Activated CD8-positive, alpha-beta memory T cell treated with anti-CD3 and anti-CD28 coated beads for 24 hours (primary cell): ENCODE measurements around the gene ENG.
"Not testable (repeated sequence)": the region's sequence is repeated elsewhere in the genome, so short reads cannot be mapped to it uniquely, and the experiment has no call there.

Experiments used
- DNase-seq: peaks from one replicate; pipeline ENCODE4 v3.0.0-alpha.2; 2020

Gene ENG

GRCh38 chr9:127854184-127854806 lies at the start of gene ENG:
TSS of gene ENG (minus strand) at chr9:127854658. CDS start at chr9:127854355, 303 bp downstream.
- peak; percentile 65 for DNase-seq

GRCh38 chr9:127903557-127904475 lies 49.4 kb upstream of the ENG start:
- DNase-seq, result peak; percentile 92

- DNase-seq, result peak; percentile 90
Measured at GRCh38 chr9:127899128-127899943, 44.9 kb upstream of the ENG start, which contains the start of gene ST6GALNAC6. TSS of gene ST6GALNAC6 (minus strand) at chr9:127899603. CDS start at chr9:127897981, 1,622 bp downstream.

GRCh38 chr9:127898433-127899127 lies 44.1 kb upstream of the ENG start:
- no peak for DNase-seq

- peak; percentile 75 for DNase-seq
Measured at GRCh38 chr9:127897193-127897692, 42.8 kb upstream of the ENG start.

- no peak for DNase-seq
Measured at GRCh38 chr9:127896395-127897192, 42.1 kb upstream of the ENG start.

- DNase-seq, result no peak
Measured at GRCh38 chr9:127895811-127896210, 41.4 kb upstream of the ENG start.

GRCh38 chr9:127893392-127893791 lies 38.9 kb upstream of the ENG start:
- no peak for DNase-seq

- no peak for DNase-seq
Measured at GRCh38 chr9:127892831-127893230, 38.4 kb upstream of the ENG start.

GRCh38 chr9:127890053-127890452 lies 35.6 kb upstream of the ENG start:
- DNase-seq, result no peak

- no peak for DNase-seq
Measured at GRCh38 chr9:127887792-127888191, 33.3 kb upstream of the ENG start.

- DNase-seq, result no peak
Measured at GRCh38 chr9:127886401-127886972, 32.0 kb upstream of the ENG start.

GRCh38 chr9:127885508-127886281 lies 31.2 kb upstream of the ENG start:
- DNase-seq, result no peak

GRCh38 chr9:127884976-127885490 lies 30.6 kb upstream of the ENG start:
- DNase-seq, result no peak

GRCh38 chr9:127884427-127884911 lies 30.0 kb upstream of the ENG start:
- no peak for DNase-seq

- no peak for DNase-seq
Measured at GRCh38 chr9:127883959-127884358, 29.5 kb upstream of the ENG start.

- not testable (repeated sequence) for DNase-seq
Measured at GRCh38 chr9:127881715-127882114, 27.3 kb upstream of the ENG start.

GRCh38 chr9:127880143-127880542 lies 25.7 kb upstream of the ENG start:
- DNase-seq, result no peak

- DNase-seq, result no peak
Measured at GRCh38 chr9:127878652-127879390, 24.4 kb upstream of the ENG start.
